OCI-LY3 (cell line): Measurements from ENCODE around the gene EYA4.

Source experiments
- H2AFZ ChIP-seq: fragments of 200-600, 300-600 bp; shearing (Covaris generic); 2 replicates; pipeline ENCODE4 v1.6.0; 2014; ENCODE audit warnings: antibody characterized with exemption, low read depth, low read length
- H3K27ac ChIP-seq: fragments of 200-600, 300-600 bp; sonication (generic); 2 replicates; pipeline ENCODE4 v1.5.1; 2014; ENCODE audit warnings: mild to moderate bottlenecking, low read length, moderate library complexity, mixed read lengths
- H3K27me3 ChIP-seq: fragments of 200-600, 300-600 bp; sonication (generic); 2 replicates; pipeline ENCODE4 v1.6.1; 2014; ENCODE audit warnings: low read depth, low read length, mixed read lengths
- H3K36me3 ChIP-seq: fragments of 200-600, 300-600 bp; sonication (generic); replicated peaks from 2 replicates; pipeline ENCODE3; 2014; ENCODE audit warnings: low read depth, low read length, mixed read lengths
- H3K4me1 ChIP-seq: fragments of 300-600, 200-600 bp; sonication (generic); 2 replicates; pipeline ENCODE4 v1.6.1; 2014; ENCODE audit warnings: low read length, mixed read lengths
- H3K4me2 ChIP-seq: fragments of 200-600, 300-600 bp; sonication (generic); 2 replicates; pipeline ENCODE4 v1.6.1; 2014; ENCODE audit warnings: low read length, mixed read lengths
- H3K4me3 ChIP-seq: fragments of 300-600, 200-600 bp; sonication (generic); 2 replicates; pipeline ENCODE4 v1.5.1; 2014; ENCODE audit warnings: antibody characterized with exemption, mild to moderate bottlenecking, low read length, moderate library complexity
- H3K79me2 ChIP-seq: fragments of 300-600, 200-600 bp; shearing (Covaris generic); 2 replicates; pipeline ENCODE4 v1.6.1; 2014; ENCODE audit warnings: mild to moderate bottlenecking, low read length, mixed read lengths
- H3K9ac ChIP-seq: fragments of 300-600, 200-600 bp; shearing (Covaris generic); 2 replicates; pipeline ENCODE4 v1.6.0; 2014; ENCODE audit warnings: mild to moderate bottlenecking, low read length, moderate library complexity
- H3K9me3 ChIP-seq: fragments of 200-600, 300-600 bp; shearing (Covaris generic); 2 replicates; pipeline ENCODE4 v1.6.1; 2014; ENCODE audit warnings: low read length, mixed read lengths; ENCODE audit not compliant: insufficient read depth
- H4K20me1 ChIP-seq: fragments of 200-600, 300-600 bp; sonication (generic); 2 replicates; pipeline ENCODE4 v1.6.1; 2016; ENCODE audit warnings: low read length, mixed read lengths; ENCODE audit not compliant: insufficient read depth
- CTCF ChIP-seq: fragments of 200-600, 300-600 bp; sonication (generic); IDR thresholded peaks from 2 replicates; pipeline ENCODE4 v1.5.1; 2014; ENCODE audit warnings: antibody characterized with exemption, low read length, low read depth
- EZH2phosphoT487 ChIP-seq: fragments of 200-600 bp; shearing (Covaris generic); IDR thresholded peaks from 2 replicates; pipeline ENCODE4 v1.6.1; 2018; ENCODE audit warnings: antibody characterized with exemption, mixed run types, low read depth

Gene EYA4

GRCh38 chr6:133262804-133263203 is 21.6 kb downstream of the EYA4 start:
- Histone ChIP-seq H3K4me2 (no peak overlapping the region), H3K9ac (no peak overlapping the region)

GRCh38 chr6:133265066-133265465 is 23.9 kb downstream of the EYA4 start:
- Histone ChIP-seq H3K9me3 (no peaks in the 10 kb centered on the region), H3K36me3 (no peaks in the 10 kb centered on the region), H4K20me1 (no peaks in the 10 kb centered on the region), H3K4me1 (no peaks in the 10 kb centered on the region), H3K4me2 (no peak overlapping the region), H3K79me2 (no peaks in the 10 kb centered on the region), H3K4me3 (no peak overlapping the region), H3K9ac (no peak overlapping the region), H3K27ac (no peak overlapping the region), H3K27me3 (no peaks in the 10 kb centered on the region), H2AFZ (no peak overlapping the region)
- TF ChIP-seq CTCF, result no peak
- TF ChIP-seq EZH2phosphoT487, result no peak

More at GRCh38 chr6:133262804-133263203, 21.6 kb downstream of the EYA4 start:
- TF ChIP-seq EZH2phosphoT487 (no peak), CTCF (no peak)
- Histone ChIP-seq H3K27me3 (no peaks in the 10 kb centered on the region), H4K20me1 (no peaks in the 10 kb centered on the region), H3K36me3 (no peaks in the 10 kb centered on the region), H3K9me3 (no peaks in the 10 kb centered on the region), H3K27ac (no peak overlapping the region), H2AFZ (no peak overlapping the region), H3K79me2 (no peaks in the 10 kb centered on the region), H3K4me3 (no peak overlapping the region), H3K4me1 (no peaks in the 10 kb centered on the region)

- H3K36me3 ChIP-seq, result no peaks in the 10 kb centered on the region
- no peaks in the 10 kb centered on the region for H3K9me3 ChIP-seq
- no peak overlapping the region for H3K27ac ChIP-seq
- TF ChIP-seq EZH2phosphoT487 (no peak), CTCF (no peak)
- H3K4me2 ChIP-seq, result no peak overlapping the region
- H3K27me3 ChIP-seq, result no peaks in the 10 kb centered on the region
- no peak overlapping the region for H2AFZ ChIP-seq
- no peaks in the 10 kb centered on the region for H4K20me1 ChIP-seq
- no peak overlapping the region for H3K9ac ChIP-seq
- no peaks in the 10 kb centered on the region for H3K4me1 ChIP-seq
- no peak overlapping the region for H3K4me3 ChIP-seq
- no peaks in the 10 kb centered on the region for H3K79me2 ChIP-seq
These were observed 25.0 kb downstream of the EYA4 start for GRCh38 chr6:133266186-133266585.

GRCh38 chr6:133268621-133269020 is 27.5 kb downstream of the EYA4 start:
- H3K27ac ChIP-seq, result no peak overlapping the region
- no peak overlapping the region for H3K4me3 ChIP-seq
- H3K4me2 ChIP-seq, result no peak overlapping the region

More at GRCh38 chr6:133268621-133269020, 27.5 kb downstream of the EYA4 start:
- no peaks in the 10 kb centered on the region for H3K9me3 ChIP-seq
- H3K27me3 ChIP-seq, result no peaks in the 10 kb centered on the region
- H4K20me1 ChIP-seq, result no peaks in the 10 kb centered on the region
- no peaks in the 10 kb centered on the region for H3K79me2 ChIP-seq
- TF ChIP-seq EZH2phosphoT487, result no peak
- TF ChIP-seq CTCF, result no peak
- H3K36me3 ChIP-seq, result no peaks in the 10 kb centered on the region
- no peak overlapping the region for H3K9ac ChIP-seq
- H2AFZ ChIP-seq, result no peak overlapping the region
- no peaks in the 10 kb centered on the region for H3K4me1 ChIP-seq
